Right lobe of liver (tissue), 6 donors: ENCODE results near the gene EFNB2. TPM values are rescaled to one million over a fixed set of nuclear protein-coding genes. Genes with fewer than 3 reads are reported as not detected.

Experiments
- ATAC-seq, 4 donors: fragments of 200-7000 bp; cut with Tn5 transposase; one replicate each; pipeline ENCODE4 v1.9.1; 2020; ENCODE audit warnings: mild to moderate bottlenecking in 4 of 4, moderate library complexity in 4 of 4
- DNase-seq, 3 donors: peaks; one replicate each; pipeline ENCODE4 v3.0.0-alpha.2; 2020
- H3K27ac ChIP-seq, 3 donors: fragments of 200-600 bp; one replicate each; pipeline ENCODE4 v1.8.0; 2022
- H3K27me3 ChIP-seq, 2 donors: fragments of 200-600 bp; one replicate each; pipeline ENCODE4 v1.8.0; 2022
- H3K36me3 ChIP-seq, 4 donors: fragments of 200-600 bp; sonication (generic) in 1 of 4; one replicate each; pipeline versions ENCODE4 v1.5.1 to v1.8.0; 2017 to 2022; ENCODE audit warnings: control low read depth in 1 of 4
- H3K4me1 ChIP-seq, 4 donors: fragments of 200-600 bp; sonication (generic) in 1 of 4; one replicate each; pipeline versions ENCODE4 v1.5.1 to v1.8.0; 2017 to 2022; ENCODE audit warnings: control low read depth in 1 of 4
- H3K4me3 ChIP-seq, 3 donors: fragments of 200-600 bp; one replicate each; pipeline ENCODE4 v1.8.0; 2022
- H3K9me3 ChIP-seq, 4 donors: fragments of 200-600 bp; sonication (generic) in 1 of 4; one replicate each; pipeline versions ENCODE4 v1.5.1 to v1.8.0; 2017 to 2022; ENCODE audit warnings: control low read depth in 1 of 4
- CTCF ChIP-seq, 4 donors: fragments of 200-600 bp in 3 of 4; fragments of 450-650 bp in 1 of 4; IDR thresholded peaks; one replicate each; pipeline versions ENCODE4 v1.5.1 to v1.8.0; 2016 to 2022; ENCODE audit warnings: antibody characterized with exemption in 4 of 4, mild to moderate bottlenecking in 2 of 4
- POLR2A ChIP-seq: fragments of 450-650 bp; IDR thresholded peaks from one replicate; pipeline ENCODE4 v1.6.1; 2017; ENCODE audit warnings: antibody characterized with exemption, mild to moderate bottlenecking
- WGBS: methylation state at CpG from one replicate; pipeline ENCODE4 v1.1.6; 2018; ENCODE audit warnings: low coverage, low lambda C conversion rate; ENCODE audit not compliant: insufficient coverage; ENCODE audit errors: missing lambda C conversion rate; 5-methylcytosine and 5-hydroxymethylcytosine counted together
- intact Hi-C, 2 donors: fragments of 100-400 bp; cut with DNase I; formaldehyde crosslinking; loops; one replicate each; pipeline versions ENCODE4 v1.11.2 to v1.14.1; 2022
- total RNA-seq, 6 experiments: library from RNA; depleted of rRNA in 2 of 6; stranded (reverse); fragments of >200 nt in 2 of 6; fragmentation: NEBNext Ultra II Directional in 3 of 6; extraction: Animal tissue kit (Norgen Biotek cat#: 25700) in 3 of 6; gene quantifications; one replicate each; pipeline versions ENCODE4 v1.1.0 to v1.2.4, GENCODE V29; 2016 to 2023
- donor health status: DM: no; HTN: yes; CAD: no.
- donor health status: DM: no; HTN: no; CAD: no.
- donor health status: DM: no; HTN: no; CAD: no.
- donor health status: DM: no; HTN: yes; CAD: no.
- donor health status: DM: no; HTN: yes; CAD: no.

Gene EFNB2
- total RNA-seq, 6 experiments from 2014 or later, result 2.3 to 9.8 (median 3.9) TPM

GRCh38 chr13:106486287-106486686 lies 49.2 kb downstream of the EFNB2 start:
- H3K4me1 ChIP-seq, result no peaks in the 10 kb centered on the region
- H3K27me3 ChIP-seq, result no peaks in the 10 kb centered on the region
- no peaks in the 10 kb centered on the region for H3K36me3 ChIP-seq
- no peak for DNase-seq
- no peak overlapping the region for H3K4me3 ChIP-seq
- H3K9me3 ChIP-seq, result no peaks in the 10 kb centered on the region
- TF ChIP-seq CTCF (IDR thresholded peaks at IDR 0.05) (no peak), POLR2A (no peak)
- no peak for ATAC-seq
- intact Hi-C loops, result no loop called here
- no peak overlapping the region for H3K27ac ChIP-seq
- WGBS, result 56% methylated on average over 2 of the region's 2 CpGs

GRCh38 chr13:106484537-106485193 lies 50.8 kb downstream of the EFNB2 start:
- Histone ChIP-seq H3K4me1 (no peaks in the 10 kb centered on the region), H3K9me3 (no peaks in the 10 kb centered on the region), H3K27ac (no peak overlapping the region), H3K4me3 (no peak overlapping the region), H3K36me3 (no peaks in the 10 kb centered on the region), H3K27me3 (no peaks in the 10 kb centered on the region)
- intact Hi-C loops, result no loop called here
- ATAC-seq, result peak; percentile 33 to 72 (median 46)
- no peak for TF ChIP-seq POLR2A
- TF ChIP-seq CTCF (IDR thresholded peaks at IDR 0.05), result no peak
- 17% methylated on average over 12 of the region's 12 CpGs for whole genome bisulfite sequencing
- DNase-seq, result no peak

GRCh38 chr13:106484084-106484483 lies 51.4 kb downstream of the EFNB2 start:
- no peak for TF ChIP-seq CTCF (IDR thresholded peaks at IDR 0.05)
- TF ChIP-seq POLR2A, result no peak
- Histone ChIP-seq H3K36me3 (no peaks in the 10 kb centered on the region), H3K9me3 (no peaks in the 10 kb centered on the region), H3K27ac (no peak overlapping the region), H3K27me3 (no peaks in the 10 kb centered on the region), H3K4me1 (no peaks in the 10 kb centered on the region), H3K4me3 (no peak overlapping the region)
- no peak for ATAC-seq
- intact Hi-C loops, result no loop called here
- DNase-seq, result no peak
- 51% methylated on average over 7 of the region's 9 CpGs for WGBS

GRCh38 chr13:106481919-106482318 lies 53.5 kb downstream of the EFNB2 start:
- Histone ChIP-seq H3K4me3 (no peak overlapping the region), H3K4me1 (no peaks in the 10 kb centered on the region), H3K27me3 (no peaks in the 10 kb centered on the region), H3K9me3 (no peaks in the 10 kb centered on the region), H3K27ac (no peak overlapping the region), H3K36me3 (no peaks in the 10 kb centered on the region)
- intact Hi-C loops, result no loop called here
- 63% methylated on average over 4 of the region's 4 CpGs for WGBS
- TF ChIP-seq CTCF (IDR thresholded peaks at IDR 0.05), result no peak
- TF ChIP-seq POLR2A, result no peak
- DNase-seq (no peak), ATAC-seq (no peak)
